Muscle layer of colon (tissue), 2 donors: ENCODE measurements around the gene MRPL45.
"Not testable (repeated sequence)": the region's sequence is repeated elsewhere in the genome, so short reads cannot be mapped to it uniquely, and the experiment has no call there.

Experiments
- H3K27ac ChIP-seq: one replicate; pipeline ENCODE4 v1.7.0; 2013; ENCODE audit warnings: low read depth, mild to moderate bottlenecking, low read length, moderate library complexity
- H3K27me3 ChIP-seq, 2 donors: one replicate each; pipeline ENCODE4 v1.7.0; 2013; ENCODE audit warnings: low read length in 2 of 2, mild to moderate bottlenecking in 2 of 2; ENCODE audit not compliant: insufficient read depth in 2 of 2, control insufficient read depth in 1 of 2
- H3K36me3 ChIP-seq: one replicate; pipeline ENCODE4 v1.7.0; 2013; ENCODE audit warnings: mild to moderate bottlenecking, low read length; ENCODE audit not compliant: insufficient read depth
- H3K4me1 ChIP-seq: one replicate; pipeline ENCODE4 v1.7.0; 2013; ENCODE audit warnings: mild to moderate bottlenecking, low read length; ENCODE audit not compliant: insufficient read depth
- H3K4me3 ChIP-seq, 2 donors: one replicate each; pipeline ENCODE4 v1.7.0; 2013; ENCODE audit warnings: low read length in 2 of 2, low read depth in 1 of 2, mild to moderate bottlenecking in 1 of 2, moderate library complexity in 1 of 2
- H3K9ac ChIP-seq: one replicate; pipeline ENCODE4 v1.7.0; 2013; ENCODE audit warnings: low read length
- H3K9me3 ChIP-seq: one replicate; pipeline ENCODE4 v1.7.0; 2013; ENCODE audit warnings: mild to moderate bottlenecking, low read length
- donor health status: abdominal sarcoma.
- donor health status: Adenocarcinoma of cecum.

The MRPL45 gene

DNA sequence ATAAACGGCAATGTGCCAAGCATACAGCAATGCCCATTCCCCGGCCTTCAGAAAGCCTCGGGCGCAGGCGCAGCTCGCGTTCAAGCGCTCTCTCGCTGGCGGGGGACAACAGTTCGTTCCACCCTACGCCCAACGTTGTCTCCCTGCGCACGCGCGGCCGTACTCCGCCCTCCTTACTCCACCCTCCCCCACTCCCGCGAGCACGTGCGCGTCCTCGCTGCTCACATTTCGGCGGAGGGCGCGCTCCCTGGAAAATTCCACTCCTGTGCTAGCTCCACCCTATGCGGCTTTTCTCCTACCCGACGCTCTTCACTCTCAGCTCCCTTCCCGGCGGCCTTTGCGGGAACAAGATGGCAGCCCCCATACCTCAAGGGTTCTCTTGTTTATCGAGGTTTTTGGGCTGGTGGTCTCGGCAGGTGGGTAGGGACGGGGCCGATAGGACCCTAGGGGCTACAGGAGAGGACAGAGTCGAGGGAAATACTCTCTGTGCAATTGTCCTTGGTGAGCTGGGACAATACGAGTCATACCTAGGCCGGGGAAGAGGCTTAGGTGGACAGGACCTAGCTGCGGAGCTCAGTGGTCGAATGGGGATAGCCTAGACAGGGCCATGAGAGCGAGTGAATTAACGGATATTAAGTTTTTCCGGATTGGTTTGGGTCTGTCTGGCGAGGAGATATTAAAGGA is at the start of gene MRPL45:
TSS of gene MRPL45 (plus strand) at position 335 of the 684 bp plus-strand sequence. CDS start at position 351, 16 bp downstream.
- not testable (repeated sequence) for H3K9me3 ChIP-seq, H3K27me3 ChIP-seq, H3K4me1 ChIP-seq, H3K36me3 ChIP-seq
- peak within 1 kb of the TSS; percentile 47 to 70 for H3K4me3 ChIP-seq
- H3K27ac ChIP-seq = peak within 1 kb of the TSS; percentile 23
- H3K9ac ChIP-seq = peak within 1 kb of the TSS; percentile 61

DNA sequence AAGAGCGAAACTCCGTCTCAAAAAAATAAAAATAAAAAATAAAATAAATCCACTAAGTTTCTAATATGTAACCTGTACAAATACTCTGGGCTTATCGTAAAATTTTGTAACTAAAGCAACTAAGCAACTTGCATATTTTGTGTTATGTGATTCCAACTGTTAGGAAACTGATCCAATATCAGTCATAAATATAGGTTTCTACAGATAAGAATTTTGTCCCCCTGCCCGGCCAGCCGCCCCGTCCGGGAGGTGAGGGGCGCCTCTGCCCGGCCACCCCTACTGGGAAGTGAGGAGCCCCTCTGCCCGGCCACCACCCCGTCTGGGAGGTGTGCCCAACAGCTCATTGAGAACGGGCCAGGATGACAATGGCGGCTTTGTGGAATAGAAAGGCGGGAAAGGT is 43.8 kb upstream of the MRPL45 start:
- not testable (repeated sequence) for H3K4me3 ChIP-seq, H3K36me3 ChIP-seq, H3K27me3 ChIP-seq, H3K27ac ChIP-seq, H3K9ac ChIP-seq, H3K9me3 ChIP-seq, H3K4me1 ChIP-seq

GRCh38 chr17:38254357-38254756 is 42.6 kb upstream of the MRPL45 start:
- not testable (repeated sequence) for H3K9me3 ChIP-seq, H3K4me3 ChIP-seq, H3K4me1 ChIP-seq, H3K9ac ChIP-seq, H3K36me3 ChIP-seq, H3K27me3 ChIP-seq, H3K27ac ChIP-seq

- not testable (repeated sequence) for H3K27me3 ChIP-seq, H3K9ac ChIP-seq, H3K36me3 ChIP-seq, H3K27ac ChIP-seq, H3K4me1 ChIP-seq, H3K4me3 ChIP-seq, H3K9me3 ChIP-seq
These were observed 39.9 kb upstream of the MRPL45 start for GRCh38 chr17:38257013-38257621.

GRCh38 chr17:38265974-38266506 is 30.9 kb upstream of the MRPL45 start:
- not testable (repeated sequence) for H3K9ac ChIP-seq, H3K4me1 ChIP-seq, H3K4me3 ChIP-seq, H3K9me3 ChIP-seq, H3K36me3 ChIP-seq, H3K27ac ChIP-seq, H3K27me3 ChIP-seq

DNA sequence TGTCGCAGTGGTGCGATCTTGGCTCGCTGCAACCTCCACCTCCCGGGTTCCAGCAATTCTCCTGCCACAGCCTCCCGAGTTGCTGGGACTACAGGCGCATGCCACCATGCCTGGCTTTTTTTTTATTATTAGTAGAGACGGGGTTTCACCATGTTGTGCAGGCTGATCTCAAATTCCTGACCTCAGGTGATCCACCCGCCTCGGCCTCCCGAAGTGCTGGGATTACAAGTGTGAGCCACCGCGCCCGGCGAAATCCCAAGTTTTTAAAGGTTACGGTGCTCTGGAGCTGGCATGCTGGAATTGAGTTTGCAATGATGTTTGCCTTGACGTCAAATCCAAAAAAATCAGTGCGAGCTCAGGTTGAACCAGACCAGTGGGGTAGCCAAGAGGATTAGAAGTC is 30.4 kb upstream of the MRPL45 start:
- not testable (repeated sequence) for H3K27me3 ChIP-seq, H3K4me3 ChIP-seq, H3K27ac ChIP-seq, H3K4me1 ChIP-seq, H3K9me3 ChIP-seq, H3K36me3 ChIP-seq, H3K9ac ChIP-seq

DNA sequence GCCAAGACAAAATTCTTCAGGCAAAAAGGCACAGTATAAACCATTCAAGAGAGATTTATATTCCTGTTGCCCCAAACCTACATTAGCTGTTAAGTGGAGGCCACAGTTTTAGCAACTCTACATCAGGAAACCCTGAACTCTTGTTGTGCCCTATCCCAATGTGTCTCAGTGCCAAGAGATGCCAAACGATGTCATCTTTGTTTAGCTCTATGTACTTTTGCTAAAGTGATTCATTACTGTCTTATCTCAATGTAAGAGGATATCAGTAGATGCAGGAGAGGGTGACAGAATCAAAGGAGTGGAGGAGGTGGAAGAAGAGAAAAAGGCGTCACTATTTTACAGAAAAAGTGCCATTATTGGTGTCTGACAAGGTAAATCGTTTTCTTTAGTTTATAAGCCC is 28.8 kb upstream of the MRPL45 start:
- H3K9ac ChIP-seq, H3K27ac ChIP-seq, H3K36me3 ChIP-seq, H3K27me3 ChIP-seq, H3K4me1 ChIP-seq, H3K4me3 ChIP-seq, H3K9me3 ChIP-seq: not testable (repeated sequence)

DNA sequence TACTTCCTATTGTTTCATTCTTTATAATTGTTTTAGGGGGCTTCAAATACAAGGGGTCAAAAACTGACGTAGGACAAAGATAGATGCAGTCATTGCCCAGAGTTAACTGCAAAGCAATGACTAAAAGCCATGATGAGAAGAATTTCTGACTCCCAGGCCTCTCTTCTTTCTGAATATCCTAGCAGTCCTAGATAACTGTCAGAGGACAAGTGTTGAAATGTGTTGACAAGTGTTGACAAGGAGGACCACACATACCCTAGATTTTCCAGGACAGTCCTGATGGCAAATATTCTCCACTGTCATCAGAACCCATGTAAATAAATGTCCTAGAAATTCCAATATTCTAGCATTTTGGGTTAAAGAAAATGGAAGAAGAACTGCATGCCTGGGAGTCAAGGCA is 27.9 kb upstream of the MRPL45 start:
- not testable (repeated sequence) for H3K9ac ChIP-seq, H3K27ac ChIP-seq, H3K9me3 ChIP-seq, H3K27me3 ChIP-seq, H3K4me3 ChIP-seq, H3K36me3 ChIP-seq, H3K4me1 ChIP-seq

GRCh38 chr17:38269552-38269951 is 27.4 kb upstream of the MRPL45 start:
- H3K4me1 ChIP-seq, H3K27ac ChIP-seq, H3K4me3 ChIP-seq, H3K36me3 ChIP-seq, H3K9me3 ChIP-seq, H3K27me3 ChIP-seq, H3K9ac ChIP-seq: not testable (repeated sequence)

DNA sequence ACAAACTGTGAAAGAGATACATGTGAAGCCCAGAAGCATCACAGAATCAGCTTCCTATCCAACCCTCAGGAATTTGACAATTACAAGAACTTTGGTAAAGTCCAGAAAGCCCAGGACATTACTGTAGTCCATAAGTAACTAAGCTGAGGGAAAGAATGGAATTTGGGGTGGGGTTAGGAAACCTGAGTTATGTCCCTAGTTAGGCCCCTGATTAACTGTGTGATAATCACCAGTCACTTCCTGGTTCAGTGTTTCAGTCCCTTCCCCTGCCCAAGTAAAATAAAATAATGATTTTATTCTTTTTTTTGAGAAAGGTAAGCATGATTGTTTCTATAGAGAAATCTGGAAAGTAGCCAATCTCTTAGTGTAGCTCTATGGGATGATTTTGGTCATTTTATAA is 11.0 kb upstream of the MRPL45 start:
- not testable (repeated sequence) for H3K4me3 ChIP-seq, H3K9me3 ChIP-seq, H3K4me1 ChIP-seq, H3K27me3 ChIP-seq, H3K36me3 ChIP-seq, H3K9ac ChIP-seq, H3K27ac ChIP-seq

GRCh38 chr17:38286501-38287091 is 10.4 kb upstream of the MRPL45 start:
- H3K4me3 ChIP-seq, H3K36me3 ChIP-seq, H3K9ac ChIP-seq, H3K27ac ChIP-seq, H3K9me3 ChIP-seq, H3K27me3 ChIP-seq, H3K4me1 ChIP-seq: not testable (repeated sequence)
